Keratinocyte (primary cell): ENCODE data around the gene AGAP1. TPM values are rescaled to one million over a fixed set of nuclear protein-coding genes. Genes with fewer than 3 reads are reported as not detected.

ENCODE experiments used
- DNase-seq: peaks from one replicate; pipeline ENCODE4 v3.0.0-alpha.2; 2011; ENCODE audit warnings: low read depth, missing footprints, low spot score
- FAIRE-seq: peaks from 2 replicates; lab custom pipeline; 2011; peaks lifted over from hg19 to GRCh38; lab: Jason Lieb, UNC
- H2AFZ ChIP-seq: 2 replicates; pipeline ENCODE4 v1.6.0; 2012; ENCODE audit warnings: low read length, control low read depth, inconsistent platforms; ENCODE audit not compliant: control insufficient read depth
- H3K27ac ChIP-seq: 2 replicates; pipeline ENCODE4 v1.5.1; 2011; ENCODE audit warnings: low read length; ENCODE audit not compliant: control insufficient read depth, insufficient read depth
- H3K27me3 ChIP-seq: 3 replicates; pipeline ENCODE4 v1.6.0; 2011; ENCODE audit warnings: low read length; ENCODE audit not compliant: control insufficient read depth, insufficient read depth; ENCODE audit errors: extremely low read depth
- H3K36me3 ChIP-seq, 2 experiments: 2 replicates in 1 of 2; 3 replicates in 1 of 2; pipeline ENCODE4 v1.5.1; 2011; ENCODE audit warnings: low read length in 2 of 2, mild to moderate bottlenecking in 1 of 2; ENCODE audit not compliant: control insufficient read depth in 2 of 2, insufficient read depth in 2 of 2; ENCODE audit errors: extremely low read depth in 1 of 2
- H3K4me1 ChIP-seq: 3 replicates; pipeline ENCODE4 v1.5.1; 2011; ENCODE audit warnings: low read length; ENCODE audit not compliant: control insufficient read depth, insufficient read depth; ENCODE audit errors: extremely low read depth
- H3K4me2 ChIP-seq: 3 replicates; pipeline ENCODE4 v1.6.0; 2011; ENCODE audit warnings: low read depth, low read length; ENCODE audit not compliant: control insufficient read depth, insufficient read depth; ENCODE audit errors: extremely low read depth
- H3K4me3 ChIP-seq, 3 experiments: fragments of 200-600 bp in 1 of 3; sonication (generic) in 1 of 3; 2 replicates in 2 of 3; 3 replicates in 1 of 3; pipeline ENCODE4 v1.5.1; 2011 to 2016; ENCODE audit warnings: low read length in 3 of 3, mild to moderate bottlenecking in 3 of 3, control low read depth in 2 of 3, inconsistent platforms in 1 of 3, low read depth in 1 of 3, mixed read lengths in 1 of 3, mixed run types in 1 of 3, moderate library complexity in 1 of 3; ENCODE audit not compliant: control insufficient read depth in 2 of 3, insufficient read depth in 2 of 3; ENCODE audit errors: extremely low read depth in 1 of 3
- H3K79me2 ChIP-seq: 2 replicates; pipeline ENCODE4 v1.6.0; 2012; ENCODE audit warnings: low read length; ENCODE audit not compliant: control insufficient read depth, insufficient read depth
- H3K9ac ChIP-seq: 3 replicates; pipeline ENCODE4 v1.6.0; 2011; ENCODE audit warnings: low read length; ENCODE audit not compliant: control insufficient read depth, insufficient read depth; ENCODE audit errors: extremely low read depth
- H3K9me1 ChIP-seq: 3 replicates; pipeline ENCODE4 v1.6.0; 2011; ENCODE audit warnings: low read length; ENCODE audit not compliant: control insufficient read depth, insufficient read depth; ENCODE audit errors: extremely low read depth
- H3K9me3 ChIP-seq: 2 replicates; pipeline ENCODE4 v1.5.1; 2012; ENCODE audit warnings: low read depth, low read length; ENCODE audit not compliant: control insufficient read depth
- H4K20me1 ChIP-seq: 3 replicates; pipeline ENCODE4 v1.6.0; 2011; ENCODE audit warnings: low read length; ENCODE audit not compliant: control insufficient read depth, insufficient read depth; ENCODE audit errors: extremely low read depth
- CTCF ChIP-seq, 3 experiments: IDR thresholded peaks in 1 of 3; conservative IDR thresholded peaks in 1 of 3; optimal IDR thresholded peaks in 1 of 3; 2 replicates in 2 of 3; 3 replicates in 1 of 3; pipeline versions ENCODE3 to v1.5.1; 2011; ENCODE audit warnings: low read length in 3 of 3, mild to moderate bottlenecking in 3 of 3, moderate library complexity in 2 of 3, control low read depth in 1 of 3, inconsistent platforms in 1 of 3; ENCODE audit not compliant: insufficient read depth in 2 of 3; ENCODE audit errors: extremely low read depth in 1 of 3
- EZH2 ChIP-seq: IDR thresholded peaks from one replicate; pipeline ENCODE4 v1.6.1; 2012; ENCODE audit warnings: inconsistent platforms, mild to moderate bottlenecking, low read length, moderate library complexity
- dilution Hi-C: fragments of 300-500 bp; cut with MboI; formaldehyde crosslinking; loops from one replicate; pipeline ENCODE4 v1.7.0; 2020; ENCODE audit warnings: low sequenced_read_pairs; ENCODE audit not compliant: extremely low pct_ligation_motif_present
- polyA plus RNA-seq, 5 experiments: library from polyadenylated mRNA; depleted of rRNA in 3 of 5; stranded (reverse) in 3 of 5; stranded (forward) in 1 of 5; unstranded in 1 of 5; fragments of >200 nt; gene quantifications; 1 replicate in 1 of 5; 2 replicates in 3 of 5; 3 replicates in 1 of 5; pipeline versions ENCODE4 v1.2.1 to v1.2.3, GENCODE V29; 2011 to 2012; ENCODE audit warnings: missing spikeins in 2 of 5, low read depth in 1 of 5, low replicate concordance in 1 of 5

AGAP1 gene
- polyA plus RNA-seq, 1 donor (not counting 4 experiments of a cell fraction or from before 2014, with no cell fraction given) = 12.6 TPM

- H3K9me1 ChIP-seq = no peaks in the 10 kb centered on the region
- DNase-seq = no peak
- no peak for TF ChIP-seq EZH2
- TF ChIP-seq CTCF (optimal IDR thresholded peaks at IDR 0.05 in 1 of 3, IDR thresholded peaks at IDR 0.05 in 1 of 3, conservative IDR thresholded peaks at IDR 0.05 in 1 of 3; ENCODE audit: extremely low read depth in 1 of 3, insufficient read depth in 2 of 3, low read length in 3 of 3) = no peak
- H3K27me3 ChIP-seq = no peaks in the 10 kb centered on the region
- no peak overlapping the region for H3K4me2 ChIP-seq
- no peaks in the 10 kb centered on the region for H3K4me1 ChIP-seq
- no peaks in the 10 kb centered on the region for H3K36me3 ChIP-seq
- H3K9ac ChIP-seq = no peak overlapping the region
- H3K9me3 ChIP-seq = no peaks in the 10 kb centered on the region
- no peak for FAIRE-seq
- no peak overlapping the region for H2AFZ ChIP-seq
- H3K4me3 ChIP-seq = no peak overlapping the region
- dilution Hi-C loops = no loop called here
- H3K79me2 ChIP-seq = no peaks in the 10 kb centered on the region
- H4K20me1 ChIP-seq = no peaks in the 10 kb centered on the region
- no peak overlapping the region for H3K27ac ChIP-seq
Observed at GRCh38 chr2:235877275-235877802, 383.5 kb downstream of the AGAP1 start.

- H3K4me1 ChIP-seq = no peaks in the 10 kb centered on the region
- no peaks in the 10 kb centered on the region for H4K20me1 ChIP-seq
- no peak overlapping the region for H3K4me3 ChIP-seq
- H3K4me2 ChIP-seq = no peak overlapping the region
- dilution Hi-C loops = no loop called here
- H3K27ac ChIP-seq = no peak overlapping the region
- FAIRE-seq (no peak), DNase-seq (no peak)
- no peaks in the 10 kb centered on the region for H3K9me1 ChIP-seq
- no peaks in the 10 kb centered on the region for H3K9me3 ChIP-seq
- H3K27me3 ChIP-seq = no peaks in the 10 kb centered on the region
- H3K79me2 ChIP-seq = no peaks in the 10 kb centered on the region
- no peaks in the 10 kb centered on the region for H3K36me3 ChIP-seq
- no peak overlapping the region for H2AFZ ChIP-seq
- TF ChIP-seq CTCF (optimal IDR thresholded peaks at IDR 0.05 in 1 of 3, IDR thresholded peaks at IDR 0.05 in 1 of 3, conservative IDR thresholded peaks at IDR 0.05 in 1 of 3; ENCODE audit: extremely low read depth in 1 of 3, insufficient read depth in 2 of 3, low read length in 3 of 3) (no peak), EZH2 (no peak)
- no peak overlapping the region for H3K9ac ChIP-seq
Observed at GRCh38 chr2:235879116-235879515, 385.3 kb downstream of the AGAP1 start.
